Natural killer cell (primary cell): ENCODE measurements around the gene NTMT1. TPM values are rescaled to one million over a fixed set of nuclear protein-coding genes. Genes with fewer than 3 reads are reported as not detected.

Experiments used
- ATAC-seq, 3 donors: fragments of 150-1000 bp in 2 of 3; fragments of 200-7000 bp in 1 of 3; cut with Tn5 transposase; 1 replicate in 1 of 3; 2 replicates in 2 of 3; pipeline ENCODE4 v1.10.0; 2021; ENCODE audit warnings: mild to moderate bottlenecking in 2 of 3, moderate library complexity in 2 of 3
- DNase-seq, 2 donors: peaks; one replicate each; pipeline versions ENCODE4 v3.0.0 to v3.0.0-alpha.2; 2013 to 2021; ENCODE audit warnings: mixed read lengths in 1 of 2
- H3K27ac ChIP-seq: one replicate; pipeline ENCODE4 v1.5.1; 2013; ENCODE audit warnings: mild to moderate bottlenecking, low read length
- H3K27me3 ChIP-seq: one replicate; pipeline ENCODE4 v1.6.1; 2013; ENCODE audit warnings: low read length; ENCODE audit not compliant: control insufficient read depth, insufficient read depth
- H3K36me3 ChIP-seq: one replicate; pipeline ENCODE4 v1.6.1; 2013; ENCODE audit warnings: low read length; ENCODE audit not compliant: control insufficient read depth, insufficient read depth
- H3K4me1 ChIP-seq: one replicate; pipeline ENCODE4 v1.6.1; 2013; ENCODE audit warnings: low read length; ENCODE audit not compliant: control insufficient read depth, insufficient read depth
- H3K4me3 ChIP-seq: one replicate; pipeline ENCODE4 v1.5.1; 2013; ENCODE audit warnings: low read length
- H3K9me3 ChIP-seq: one replicate; pipeline ENCODE4 v1.6.1; 2013; ENCODE audit warnings: low read length; ENCODE audit not compliant: control insufficient read depth, insufficient read depth
- H3K27ac Mint-ChIP-seq, 2 donors: one replicate each; pipeline ENCODE4 v1.8.0; 2022; ENCODE audit warnings: mild to moderate bottlenecking in 2 of 2, mixed read lengths in 2 of 2, moderate library complexity in 1 of 2
- H3K27me3 Mint-ChIP-seq, 2 donors: one replicate each; pipeline ENCODE4 v1.8.0; 2022; ENCODE audit warnings: low read depth in 2 of 2, mixed read lengths in 2 of 2
- H3K36me3 Mint-ChIP-seq: one replicate; pipeline ENCODE4 v1.8.0; 2022; ENCODE audit warnings: mixed read lengths
- H3K4me1 Mint-ChIP-seq, 2 donors: one replicate each; pipeline ENCODE4 v1.8.0; 2022; ENCODE audit warnings: mixed read lengths in 2 of 2
- H3K4me3 Mint-ChIP-seq: one replicate; pipeline ENCODE4 v1.8.0; 2022; ENCODE audit warnings: mild to moderate bottlenecking, moderate library complexity, mixed read lengths
- H3K9me3 Mint-ChIP-seq, 2 donors: one replicate each; pipeline ENCODE4 v1.8.0; 2022; ENCODE audit warnings: mixed read lengths in 2 of 2
- WGBS: methylation state at CpG from one replicate; pipeline ENCODE4 v1.1.7; 2013; ENCODE audit warnings: missing lambda C conversion rate; ENCODE audit not compliant: insufficient coverage; 5-methylcytosine and 5-hydroxymethylcytosine counted together
- intact Hi-C: fragments of 100-400 bp; cut with micrococcal nuclease; formaldehyde crosslinking; loops from one replicate; pipeline ENCODE4 v1.14.2; 2022
- total RNA-seq, 4 donors: library from RNA; stranded (reverse); fragments of 120-200 nt in 1 of 4; gene quantifications; one replicate each; pipeline versions ENCODE4 v1.2.3 to v1.2.4, GENCODE V29; 2013 to 2022
- TF ChIP-seq, protein P1 (sequence below): fragments of 200-600 bp; IDR thresholded peaks from one replicate; pipeline ENCODE4 v1.8.0; 2022; ENCODE audit warnings: antibody characterized with exemption

The NTMT1 gene
- total RNA-seq, 3 donors from 2014 or later (not counting 1 experiment from before 2014, with no cell fraction given): 17.1 to 23.5 (median 17.1) TPM

DNA sequence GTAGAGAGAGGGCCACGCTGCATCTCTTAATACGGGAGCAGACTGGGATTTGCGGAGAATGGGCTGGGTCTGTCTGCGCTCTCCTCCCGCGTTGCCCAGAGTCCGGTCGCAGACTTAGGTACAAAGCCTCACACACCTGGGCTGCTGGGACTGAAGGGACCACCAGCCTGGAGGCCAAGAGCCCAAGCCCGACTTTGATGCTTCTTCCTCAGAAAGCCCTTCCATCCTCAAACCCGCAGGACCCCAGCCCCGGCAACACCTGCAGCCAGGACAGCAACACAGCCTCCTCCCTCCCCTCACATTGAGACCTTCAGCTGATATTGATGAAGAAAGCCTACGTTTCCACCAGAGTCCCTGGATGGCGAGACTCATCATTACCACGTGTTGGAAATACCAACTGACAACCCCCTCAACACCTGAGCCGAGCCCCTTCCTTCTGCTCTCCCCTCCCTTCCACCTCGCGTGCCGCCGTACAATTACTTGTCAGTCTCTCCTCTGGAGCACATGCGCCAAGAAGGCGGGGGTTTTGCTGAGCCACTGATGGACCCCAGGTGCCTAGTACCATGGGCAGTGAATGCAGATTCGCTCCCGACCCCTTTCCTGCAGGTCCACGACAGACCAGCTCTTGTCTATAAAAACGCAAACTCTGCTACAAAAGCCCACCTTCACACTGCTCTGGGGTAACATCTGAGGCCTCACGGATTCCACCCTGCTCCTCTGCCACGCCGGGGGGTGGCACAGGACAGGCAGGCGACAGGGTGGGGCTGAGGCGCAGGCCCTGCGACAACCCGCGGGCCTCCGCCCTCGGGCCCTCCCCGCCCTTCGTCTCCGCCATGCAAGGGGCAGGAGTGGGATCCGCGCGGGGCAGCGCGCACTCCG is 15.1 kb downstream of the NTMT1 start:
- peak overlapping the region; percentile 80 to 82 for H3K27ac Mint-ChIP-seq
- Histone ChIP-seq H3K4me1 (peaks cover 23% of the 10 kb centered on the region), H3K27me3 (no peaks in the 10 kb centered on the region), H3K27ac (peak overlapping the region; percentile 30), H3K9me3 (no peaks in the 10 kb centered on the region), H3K36me3 (peaks cover 24% of the 10 kb centered on the region), H3K4me3 (peak overlapping the region; percentile 90)
- H3K4me1 Mint-ChIP-seq: peaks cover 6 to 37% of the 10 kb centered on the region in 2 donors
- TF ChIP-seq, protein P1, sequence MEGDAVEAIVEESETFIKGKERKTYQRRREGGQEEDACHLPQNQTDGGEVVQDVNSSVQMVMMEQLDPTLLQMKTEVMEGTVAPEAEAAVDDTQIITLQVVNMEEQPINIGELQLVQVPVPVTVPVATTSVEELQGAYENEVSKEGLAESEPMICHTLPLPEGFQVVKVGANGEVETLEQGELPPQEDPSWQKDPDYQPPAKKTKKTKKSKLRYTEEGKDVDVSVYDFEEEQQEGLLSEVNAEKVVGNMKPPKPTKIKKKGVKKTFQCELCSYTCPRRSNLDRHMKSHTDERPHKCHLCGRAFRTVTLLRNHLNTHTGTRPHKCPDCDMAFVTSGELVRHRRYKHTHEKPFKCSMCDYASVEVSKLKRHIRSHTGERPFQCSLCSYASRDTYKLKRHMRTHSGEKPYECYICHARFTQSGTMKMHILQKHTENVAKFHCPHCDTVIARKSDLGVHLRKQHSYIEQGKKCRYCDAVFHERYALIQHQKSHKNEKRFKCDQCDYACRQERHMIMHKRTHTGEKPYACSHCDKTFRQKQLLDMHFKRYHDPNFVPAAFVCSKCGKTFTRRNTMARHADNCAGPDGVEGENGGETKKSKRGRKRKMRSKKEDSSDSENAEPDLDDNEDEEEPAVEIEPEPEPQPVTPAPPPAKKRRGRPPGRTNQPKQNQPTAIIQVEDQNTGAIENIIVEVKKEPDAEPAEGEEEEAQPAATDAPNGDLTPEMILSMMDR: no peak
- H3K36me3 Mint-ChIP-seq: no peaks in the 10 kb centered on the region
- WGBS: 21% methylated on average over 44 of the region's 44 CpGs
- H3K4me3 Mint-ChIP-seq: peak overlapping the region; percentile 85
- no peaks in the 10 kb centered on the region for H3K9me3 Mint-ChIP-seq
- peak in 1 of 2 donors; percentile 65 for DNase-seq
- no peaks in the 10 kb centered on the region for H3K27me3 Mint-ChIP-seq
- intact Hi-C loops: no loop called here
- ATAC-seq: peak in 2 of 3 donors; percentile 35 to 36

DNA sequence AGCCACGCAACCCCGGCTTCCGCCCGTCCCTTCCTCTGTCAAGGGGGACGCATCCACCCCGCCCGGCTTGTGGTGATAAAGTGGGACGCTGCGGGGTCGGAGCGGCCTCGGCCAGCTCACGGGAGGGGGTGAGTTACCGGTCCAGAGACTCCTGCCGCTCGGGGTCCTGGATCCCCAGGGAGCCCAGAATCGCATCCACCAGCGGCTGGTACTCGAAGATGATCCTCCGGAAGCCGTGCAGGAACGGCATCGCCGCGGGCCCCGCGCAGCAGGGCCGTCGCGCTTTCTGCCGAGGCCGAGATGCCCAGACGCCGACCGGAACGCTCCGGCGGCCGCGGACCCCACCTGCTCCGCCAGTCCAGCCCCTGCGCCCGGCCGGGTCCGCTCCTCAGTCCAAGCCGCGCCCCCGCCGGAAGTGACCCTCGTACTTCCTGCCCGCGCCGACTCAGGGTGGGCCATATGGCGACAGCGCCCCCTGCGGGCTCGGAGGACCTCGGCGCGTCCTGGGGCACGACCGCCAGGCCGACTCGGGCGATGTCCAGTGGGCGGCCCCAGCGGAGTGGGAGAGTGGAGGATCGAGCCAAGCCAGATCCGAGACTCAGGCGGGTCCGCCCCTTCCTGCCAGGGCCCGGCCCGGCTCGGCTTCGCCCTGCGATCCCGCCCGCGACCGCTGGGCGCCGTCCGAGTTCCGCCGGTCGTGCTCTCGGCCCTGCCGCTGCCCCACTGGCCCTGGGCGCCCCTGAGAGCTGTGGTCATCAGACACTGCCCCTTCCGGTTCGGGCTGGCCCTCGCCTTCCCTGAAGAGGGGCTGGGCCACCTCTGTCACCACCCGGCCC is 16.0 kb downstream of the NTMT1 start, which contains the start of gene ASB6:
TSS of gene ASB6 (minus strand) at position 402 of the 836 bp plus-strand sequence. CDS start at position 250, 152 bp downstream.
- Mint-ChIP-seq H3K9me3 (no peaks in the 10 kb centered on the region), H3K4me3 (peak within 1 kb of the TSS; percentile 89), H3K27me3 (no peaks in the 10 kb centered on the region), H3K36me3 (no peaks in the 10 kb centered on the region), H3K27ac (peak within 1 kb of the TSS; percentile 80 to 82), H3K4me1 (peaks cover 6 to 37% of the 10 kb centered on the region in 2 donors)
- Histone ChIP-seq H3K4me3 (peak within 1 kb of the TSS; percentile 90), H3K36me3 (peaks cover 19% of the 10 kb centered on the region), H3K9me3 (no peaks in the 10 kb centered on the region), H3K4me1 (peaks cover 23% of the 10 kb centered on the region), H3K27me3 (no peaks in the 10 kb centered on the region), H3K27ac (peak within 1 kb of the TSS; percentile 67)
- DNase-seq (peak; percentile 93 to 98), ATAC-seq (peak; percentile 88 to 97 (median 89))
- TF ChIP-seq, protein P1: peak; percentile 100
- WGBS: under 1% methylated on average over 92 of the region's 93 CpGs
- intact Hi-C loops: loop anchor here (1.0 kb wide), 2 partner anchors 16 to 141 kb away; partner anchors contain the start of gene NTMT1

DNA sequence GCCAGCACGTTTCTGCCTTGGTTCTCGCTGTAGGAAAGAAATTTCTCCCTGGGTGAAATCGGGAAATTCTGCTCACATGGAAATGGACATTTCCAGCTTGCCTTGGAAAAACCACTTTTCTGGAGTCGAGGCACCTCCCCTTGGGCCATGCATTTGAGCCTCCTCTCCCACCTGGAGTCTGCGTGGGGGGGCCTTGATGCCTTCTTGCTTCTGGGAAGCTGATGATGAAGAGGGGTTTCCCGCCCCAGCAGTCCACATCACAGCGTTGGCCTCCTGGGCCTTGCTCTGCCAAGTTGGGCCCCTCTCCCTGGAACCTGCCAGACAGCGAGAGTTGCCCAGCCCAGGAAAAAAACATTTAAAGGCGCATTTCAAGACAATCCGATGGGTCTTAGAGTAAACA is 17.7 kb downstream of the NTMT1 start:
- Mint-ChIP-seq H3K9me3 (no peaks in the 10 kb centered on the region), H3K4me3 (peak overlapping the region; percentile 9), H3K27ac (no peak overlapping the region), H3K4me1 (peaks cover 6 to 26% of the 10 kb centered on the region in 2 donors), H3K36me3 (no peaks in the 10 kb centered on the region), H3K27me3 (no peaks in the 10 kb centered on the region)
- no peak overlapping the region for H3K4me3 ChIP-seq
- TF ChIP-seq, protein P1: no peak
- no peak for DNase-seq
- no peaks in the 10 kb centered on the region for H3K9me3 ChIP-seq
- ATAC-seq: no peak
- H3K36me3 ChIP-seq: peaks cover 7% of the 10 kb centered on the region
- peaks cover 23% of the 10 kb centered on the region for H3K4me1 ChIP-seq
- no peaks in the 10 kb centered on the region for H3K27me3 ChIP-seq
- intact Hi-C loops: no loop called here
- 90% methylated on average over 8 of the region's 10 CpGs for WGBS
- no peak overlapping the region for H3K27ac ChIP-seq
